ENCODE measurements around the gene FGD2.

DNA sequence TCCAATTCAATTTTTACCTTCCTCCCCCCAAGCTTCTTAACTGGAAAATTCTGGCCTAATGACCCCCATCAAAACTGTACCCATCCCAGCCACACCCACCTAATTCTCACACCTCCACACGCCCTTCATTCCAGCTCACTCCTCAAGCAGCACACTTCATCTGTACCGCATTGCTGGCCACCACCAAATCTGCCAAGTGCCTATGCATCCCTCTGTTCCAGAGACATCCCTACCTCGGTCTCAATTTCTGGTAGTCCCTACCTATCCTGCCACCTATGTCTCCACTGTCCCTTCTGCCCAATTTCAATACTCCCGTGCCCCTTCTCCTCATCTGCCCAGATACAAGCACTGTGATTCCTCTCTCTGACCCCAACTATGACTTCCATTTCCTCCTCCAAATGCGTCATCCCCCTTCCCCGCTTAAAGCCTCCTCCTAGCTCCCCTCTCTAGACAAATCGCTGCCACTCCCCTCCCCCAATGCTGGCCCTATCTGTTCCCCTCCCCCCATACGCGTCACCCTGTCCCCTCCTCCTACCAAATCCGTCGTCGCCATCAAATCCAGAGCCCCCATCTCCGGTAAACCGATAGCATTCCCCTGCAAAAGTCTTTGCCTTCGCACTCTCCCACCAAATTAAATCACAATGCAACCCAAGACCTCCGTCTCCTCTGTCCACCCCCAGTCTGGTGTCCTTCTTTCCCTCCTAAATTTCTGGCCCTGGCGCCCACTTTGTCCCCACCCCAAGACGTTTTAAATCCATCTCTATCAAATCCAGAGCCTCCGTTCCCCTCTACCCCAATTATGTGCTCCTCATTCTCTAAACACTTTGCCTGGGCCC, 20.7 kb upstream of the FGD2 start:
- TF ChIP-seq POLR2AphosphoS5 (IDR thresholded peaks at IDR 0.05; ENCODE audit: borderline replicate concordance, low read depth, low read length) (0 out of 2 replicates have a peak, but pooled peaks have one; percentile 30), EZH2 (IDR thresholded peaks at IDR 0.05) (no peak)

Data from SK-N-MC (cell line).